Activated CD4-positive, CD25-positive, alpha-beta regulatory T cell treated with anti-CD3 and anti-CD28 coated beads, Interleukin-2, amount 50 U/mL, for 24 hours (primary cell): ENCODE measurements around the gene FOXO6.
"Not testable (repeated sequence)": the region's sequence is repeated elsewhere in the genome, so short reads cannot be mapped to it uniquely, and the experiment has no call there.

Source experiments
- ATAC-seq, 2 donors: fragments of 150-1000 bp; cut with Tn5 transposase; one replicate each; pipeline ENCODE4 v1.10.0; 2021; ENCODE audit warnings: mild to moderate bottlenecking in 1 of 2, moderate library complexity in 1 of 2

Gene FOXO6

GRCh38 chr1:41329662-41330587, 31.3 kb upstream of the FOXO6 start:
- no peak for ATAC-seq

- ATAC-seq = no peak
Measured at GRCh38 chr1:41330588-41331545, 30.4 kb upstream of the FOXO6 start.

- no peak for ATAC-seq
Measured at GRCh38 chr1:41331546-41331917, 29.7 kb upstream of the FOXO6 start.

GRCh38 chr1:41332161-41332560, 29.1 kb upstream of the FOXO6 start:
- not testable (repeated sequence) for ATAC-seq

GRCh38 chr1:41333146-41333784, 28.0 kb upstream of the FOXO6 start:
- ATAC-seq = peak; percentile 38 to 44

GRCh38 chr1:41338820-41339219, 22.4 kb upstream of the FOXO6 start:
- ATAC-seq = no peak

- no peak for ATAC-seq
Measured at GRCh38 chr1:41340655-41341364, 20.4 kb upstream of the FOXO6 start.

- no peak for ATAC-seq
Measured at GRCh38 chr1:41341365-41341683, 19.9 kb upstream of the FOXO6 start.

GRCh38 chr1:41341772-41342562, 19.3 kb upstream of the FOXO6 start:
- no peak for ATAC-seq

- no peak for ATAC-seq
Measured at GRCh38 chr1:41342774-41343355, 18.4 kb upstream of the FOXO6 start.

GRCh38 chr1:41343790-41344699, 17.2 kb upstream of the FOXO6 start:
- no peak for ATAC-seq

- ATAC-seq = peak; percentile 25 to 53
Measured at GRCh38 chr1:41344708-41345159, 16.5 kb upstream of the FOXO6 start.

GRCh38 chr1:41345434-41346075, 15.7 kb upstream of the FOXO6 start:
- no peak for ATAC-seq

- ATAC-seq = no peak
Measured at GRCh38 chr1:41347276-41347675, 14.0 kb upstream of the FOXO6 start.

GRCh38 chr1:41348394-41348793, 12.8 kb upstream of the FOXO6 start:
- ATAC-seq = no peak

GRCh38 chr1:41349361-41350054, 11.7 kb upstream of the FOXO6 start:
- no peak for ATAC-seq

- no peak for ATAC-seq
Measured at GRCh38 chr1:41350055-41350378, 11.2 kb upstream of the FOXO6 start.

- no peak for ATAC-seq
Measured at GRCh38 chr1:41351262-41352151, 9.7 kb upstream of the FOXO6 start.
